Activated naive CD8-positive, alpha-beta T cell treated with anti-CD3 and anti-CD28 coated beads, Interleukin-2, amount 10 ng/mL, durations not matched to agents 7 days and 5 days (primary cell): ENCODE measurements around the gene SF3A2. TPM values are rescaled to one million over a fixed set of nuclear protein-coding genes. Genes with fewer than 3 reads are reported as not detected.
"Not testable (repeated sequence)": the region's sequence is repeated elsewhere in the genome, so short reads cannot be mapped to it uniquely, and the experiment has no call there.

Experiments
- ATAC-seq: fragments of 150-1000 bp; cut with Tn5 transposase; one replicate; pipeline ENCODE4 v1.10.0; 2021; ENCODE audit warnings: low read depth, moderate library complexity
- POLR2A ChIA-PET: fragments of 350-600 bp; sonication (Branson Sonifier 250); formaldehyde crosslinking; loops from one replicate; lab custom pipeline; 2021; ENCODE audit warnings: antibody characterized with exemption; lab: Charles Lee
- DNase-seq: peaks from one replicate; pipeline ENCODE4 v3.0.0; 2021
- H3K27ac Mint-ChIP-seq: one replicate; pipeline ENCODE4 v1.8.0; 2022; ENCODE audit warnings: mild to moderate bottlenecking, mixed read lengths
- H3K27me3 Mint-ChIP-seq: one replicate; pipeline ENCODE4 v1.8.0; 2022; ENCODE audit warnings: mild to moderate bottlenecking, moderate library complexity, mixed read lengths
- H3K36me3 Mint-ChIP-seq: one replicate; pipeline ENCODE4 v1.8.0; 2021; ENCODE audit warnings: mild to moderate bottlenecking, mixed read lengths
- H3K4me1 Mint-ChIP-seq: one replicate; pipeline ENCODE4 v1.8.0; 2021; ENCODE audit warnings: mixed read lengths
- H3K4me3 Mint-ChIP-seq: one replicate; pipeline ENCODE4 v1.8.0; 2022; ENCODE audit warnings: mild to moderate bottlenecking, moderate library complexity, mixed read lengths
- H3K9me3 Mint-ChIP-seq: one replicate; pipeline ENCODE4 v1.8.0; 2021; ENCODE audit warnings: mixed read lengths
- total RNA-seq, 2 experiments: library from RNA; stranded (reverse); gene quantifications; one replicate each; pipeline ENCODE4 v1.2.3, GENCODE V29; 2021

Gene SF3A2
- total RNA-seq, 2 experiments from 2014 or later = 171 TPM

DNA sequence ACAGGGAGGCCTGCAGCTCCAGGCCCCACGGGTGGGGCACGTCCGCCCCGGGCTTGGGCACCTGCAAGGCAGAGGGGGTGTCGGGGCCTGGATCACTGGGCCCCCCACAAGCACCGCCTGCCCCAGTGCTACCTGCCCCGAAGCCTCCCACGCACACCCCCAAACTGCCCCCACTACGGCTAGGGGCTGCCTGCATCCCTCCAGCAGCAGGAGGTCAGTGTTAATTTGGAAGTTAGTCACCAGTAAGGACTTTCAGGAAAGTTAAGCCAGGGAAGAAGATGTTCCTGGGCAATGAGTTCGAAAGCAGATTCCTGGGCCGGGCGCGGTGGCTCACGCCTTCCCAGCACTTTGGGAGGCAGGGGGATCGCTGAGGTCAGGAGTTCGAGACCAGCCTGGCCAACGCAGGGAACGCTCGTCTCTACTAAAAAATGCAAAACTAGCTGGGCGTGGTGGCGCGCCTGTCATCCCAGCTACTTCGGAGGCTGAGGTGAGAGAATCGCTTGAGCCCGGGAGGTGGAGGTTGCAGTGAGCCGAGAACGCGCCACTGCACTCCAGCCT, 39.9 kb downstream of the SF3A2 start:
- no peak overlapping the region for H3K4me3 Mint-ChIP-seq

GRCh38 chr19:2277138-2277537, 40.5 kb downstream of the SF3A2 start:
- peaks cover 16% of the 10 kb centered on the region for H3K36me3 Mint-ChIP-seq
- H3K9me3 Mint-ChIP-seq = no peaks in the 10 kb centered on the region
- H3K27me3 Mint-ChIP-seq = no peaks in the 10 kb centered on the region
- no peak overlapping the region for H3K4me3 Mint-ChIP-seq
- peaks cover 23% of the 10 kb centered on the region for H3K4me1 Mint-ChIP-seq
- POLR2A ChIA-PET = interaction anchor here (0.6 kb wide), 1 partner anchor 41 kb away, joined by 3 read pairs; the partner anchor contains the start of gene PLEKHJ1
- H3K27ac Mint-ChIP-seq = no peak overlapping the region
- no peak for ATAC-seq
- no peak for DNase-seq

More for the DNA sequence above, 39.9 kb downstream of the SF3A2 start:
- Mint-ChIP-seq H3K9me3 (no peaks in the 10 kb centered on the region), H3K27me3 (no peaks in the 10 kb centered on the region), H3K27ac (no peak overlapping the region), H3K36me3 (peaks cover 20% of the 10 kb centered on the region), H3K4me1 (peaks cover 23% of the 10 kb centered on the region)
- ATAC-seq = no peak
- DNase-seq = no peak
- POLR2A ChIA-PET = interaction anchor here (0.6 kb wide), 2 partner anchors 41 to 475 kb away, joined by 3 read pairs; partner anchors contain the start of gene PLEKHJ1

DNA sequence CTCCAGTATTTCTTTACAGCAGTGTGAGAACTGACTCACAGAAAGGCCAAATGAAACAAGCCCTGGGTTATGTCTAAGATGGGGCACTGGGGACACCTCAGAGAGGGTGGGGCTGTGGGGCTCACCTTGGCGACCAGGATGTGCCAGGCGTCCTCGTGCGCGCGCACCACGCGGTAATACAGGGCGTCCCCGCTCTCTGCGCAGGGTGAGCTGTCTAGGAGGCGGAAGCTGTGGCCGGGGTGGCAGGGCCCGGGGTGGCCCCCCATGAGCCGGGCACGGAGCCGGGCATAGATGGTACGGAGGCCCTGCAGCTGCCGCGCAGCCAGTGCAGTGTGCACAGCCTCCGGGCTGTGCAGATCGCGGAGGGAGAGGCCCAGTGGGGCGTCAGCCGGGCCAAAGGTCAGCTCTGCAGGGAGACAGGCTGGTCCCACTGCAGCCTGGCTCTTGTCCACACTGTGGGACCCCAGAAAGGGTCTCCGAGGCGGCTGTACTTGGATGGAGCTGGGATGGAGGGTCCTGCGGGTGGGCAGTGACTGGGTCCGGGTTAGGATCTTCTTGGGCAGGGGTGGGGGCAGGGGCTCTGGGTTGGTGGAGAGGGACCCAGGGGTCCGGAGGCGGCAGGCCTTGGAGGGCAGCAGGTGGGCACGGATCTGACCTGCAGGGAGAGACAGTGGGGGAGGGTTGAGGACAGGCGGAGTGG, 42.0 kb downstream of the SF3A2 start:
- ATAC-seq (no peak), DNase-seq (no peak)
- Mint-ChIP-seq H3K36me3 (peaks cover 12% of the 10 kb centered on the region), H3K27ac (no peak overlapping the region), H3K9me3 (no peaks in the 10 kb centered on the region), H3K4me1 (peaks cover 19% of the 10 kb centered on the region), H3K27me3 (peaks cover 6% of the 10 kb centered on the region), H3K4me3 (no peak overlapping the region)
- POLR2A ChIA-PET = interaction anchor here (1.3 kb wide), 1 partner anchor 129 kb away, joined by 3 read pairs; no protein-coding TSS in a partner anchor

GRCh38 chr19:2280633-2281264, 44.1 kb downstream of the SF3A2 start:
- H3K9me3 Mint-ChIP-seq = no peaks in the 10 kb centered on the region
- peaks cover 6% of the 10 kb centered on the region for H3K27me3 Mint-ChIP-seq
- no peaks in the 10 kb centered on the region for H3K36me3 Mint-ChIP-seq
- no peak overlapping the region for H3K4me3 Mint-ChIP-seq
- ATAC-seq = no peak
- no peak for DNase-seq
- no peak overlapping the region for H3K27ac Mint-ChIP-seq
- POLR2A ChIA-PET = interaction anchor here (0.7 kb wide), 1 partner anchor 175 kb away, joined by 4 read pairs; no protein-coding TSS in a partner anchor
- H3K4me1 Mint-ChIP-seq = peaks cover 6% of the 10 kb centered on the region

- POLR2A ChIA-PET = interaction anchor here (1.0 to 1.1 kb wide), 2 partner anchors 46 to 194 kb away, joined by 3 to 4 read pairs; partner anchors contain the start of gene GADD45B
- not testable (repeated sequence) for DNase-seq, H3K9me3 Mint-ChIP-seq, H3K27me3 Mint-ChIP-seq, ATAC-seq, H3K36me3 Mint-ChIP-seq, H3K4me1 Mint-ChIP-seq
- peak overlapping the region; percentile 42 for H3K27ac Mint-ChIP-seq
- H3K4me3 Mint-ChIP-seq = peak overlapping the region; percentile 63
Observed at GRCh38 chr19:2281265-2282061, 44.8 kb downstream of the SF3A2 start.

- POLR2A ChIA-PET = interaction anchor here (1.0 to 1.1 kb wide), 2 partner anchors 46 to 194 kb away, joined by 3 to 4 read pairs; partner anchors contain the start of gene GADD45B
- Mint-ChIP-seq H3K4me3 (peak within 1 kb of the TSS; percentile 63), H3K4me1 (peaks cover 6% of the 10 kb centered on the region), H3K36me3 (no peaks in the 10 kb centered on the region), H3K27ac (peak within 1 kb of the TSS; percentile 63), H3K27me3 (peaks cover 6% of the 10 kb centered on the region), H3K9me3 (no peaks in the 10 kb centered on the region)
- peak; percentile 70 for DNase-seq
- ATAC-seq = peak; percentile 61
Observed at GRCh38 chr19:2282062-2282861, 45.6 kb downstream of the SF3A2 start, which contains the start of gene PEAK3. PEAK3 (minus strand) TSS chr19:2282175; CDS start chr19:2280931, 1,244 bp downstream.

GRCh38 chr19:2282862-2283237, 46.2 kb downstream of the SF3A2 start:
- peaks cover 6% of the 10 kb centered on the region for H3K4me1 Mint-ChIP-seq
- H3K9me3 Mint-ChIP-seq = no peaks in the 10 kb centered on the region
- H3K27ac Mint-ChIP-seq = no peak overlapping the region
- POLR2A ChIA-PET = interaction anchor here (1.0 to 1.1 kb wide), 2 partner anchors 47 to 193 kb away, joined by 3 to 4 read pairs; partner anchors contain the start of gene GADD45B
- peaks cover 6% of the 10 kb centered on the region for H3K27me3 Mint-ChIP-seq
- ATAC-seq = no peak
- peak overlapping the region; percentile 63 for H3K4me3 Mint-ChIP-seq
- H3K36me3 Mint-ChIP-seq = no peaks in the 10 kb centered on the region
- DNase-seq = no peak

GRCh38 chr19:2283835-2284507, 47.3 kb downstream of the SF3A2 start:
- peaks cover 11% of the 10 kb centered on the region for H3K4me1 Mint-ChIP-seq
- H3K27ac Mint-ChIP-seq = no peak overlapping the region
- no peak for DNase-seq
- no peaks in the 10 kb centered on the region for H3K9me3 Mint-ChIP-seq
- no peak overlapping the region for H3K4me3 Mint-ChIP-seq
- H3K27me3 Mint-ChIP-seq = peaks cover 6% of the 10 kb centered on the region
- no peak for ATAC-seq
- H3K36me3 Mint-ChIP-seq = no peaks in the 10 kb centered on the region
- POLR2A ChIA-PET = interaction anchor here (0.7 kb wide), 2 partner anchors 9 to 43 kb away, joined by 3 to 4 read pairs; no protein-coding TSS in a partner anchor

- H3K27ac Mint-ChIP-seq = no peak overlapping the region
- H3K4me1 Mint-ChIP-seq = peaks cover 17% of the 10 kb centered on the region
- no peak for ATAC-seq
- no peak for DNase-seq
- POLR2A ChIA-PET = interaction anchor here (0.6 kb wide), 1 partner anchor 13 kb away, joined by 3 read pairs; no protein-coding TSS in a partner anchor
- no peaks in the 10 kb centered on the region for H3K9me3 Mint-ChIP-seq
- peaks cover 3% of the 10 kb centered on the region for H3K36me3 Mint-ChIP-seq
- H3K27me3 Mint-ChIP-seq = peaks cover 6% of the 10 kb centered on the region
- no peak overlapping the region for H3K4me3 Mint-ChIP-seq
Observed at GRCh38 chr19:2286402-2287140, 49.9 kb downstream of the SF3A2 start.

GRCh38 chr19:2287585-2288337, 51.1 kb downstream of the SF3A2 start:
- no peak for DNase-seq
- Mint-ChIP-seq H3K27ac (peak overlapping the region; percentile 70), H3K9me3 (no peaks in the 10 kb centered on the region), H3K36me3 (peaks cover 7% of the 10 kb centered on the region), H3K27me3 (peaks cover 3% of the 10 kb centered on the region), H3K4me1 (peaks cover 13% of the 10 kb centered on the region), H3K4me3 (no peak overlapping the region)
- ATAC-seq = no peak
- POLR2A ChIA-PET = no interaction called here
